Muscle of arm (tissue), 12 donors: ENCODE measurements around the gene NPTX1. TPM values are rescaled to one million over a fixed set of nuclear protein-coding genes. Genes with fewer than 3 reads are reported as not detected.

Source experiments
- DNase-seq: peaks from one replicate; pipeline ENCODE4 v3.0.0-alpha.2; 2013
- polyA plus RNA-seq, 12 donors: library from polyadenylated mRNA; unstranded; fragments of 120-200 nt; gene quantifications; one replicate each; pipeline ENCODE4 v1.2.1, GENCODE V29; 2013; ENCODE audit not compliant: insufficient read length in 12 of 12

Gene NPTX1
- polyA plus RNA-seq, 12 donors, result 0.13 to 0.83 (median 0.22) TPM; not detected in 2

- no peak for DNase-seq
Observed at GRCh38 chr17:80428363-80428762, 48.0 kb downstream of the NPTX1 start.

- no peak for DNase-seq
Observed at GRCh38 chr17:80427366-80428282, 48.8 kb downstream of the NPTX1 start.

- DNase-seq, result peak; percentile 67
Observed at GRCh38 chr17:80426671-80427326, 49.6 kb downstream of the NPTX1 start.

GRCh38 chr17:80425835-80426426 lies 50.5 kb downstream of the NPTX1 start:
- no peak for DNase-seq

- no peak for DNase-seq
Observed at GRCh38 chr17:80424878-80425765, 51.3 kb downstream of the NPTX1 start.

- DNase-seq, result no peak
Observed at GRCh38 chr17:80424261-80424660, 52.1 kb downstream of the NPTX1 start.

GRCh38 chr17:80423536-80424225 lies 52.7 kb downstream of the NPTX1 start:
- DNase-seq, result no peak

- DNase-seq, result no peak
Observed at GRCh38 chr17:80422981-80423380, 53.4 kb downstream of the NPTX1 start.

- no peak for DNase-seq
Observed at GRCh38 chr17:80422276-80422675, 54.1 kb downstream of the NPTX1 start.

- no peak for DNase-seq
Observed at GRCh38 chr17:80421381-80422090, 54.9 kb downstream of the NPTX1 start.

- no peak for DNase-seq
Observed at GRCh38 chr17:80419255-80419654, 57.2 kb downstream of the NPTX1 start.

GRCh38 chr17:80418589-80418988 lies 57.8 kb downstream of the NPTX1 start:
- DNase-seq, result no peak

Other genes starting within 250 kb of the NPTX1 start
- 10 to 100 TPM in 11 of 12 donors, not detected in 1; 27.9 to 64.9 (median 35.8) TPM for gene RNF213, start 215.8 kb downstream of the NPTX1 start, polyA plus RNA-seq
- 10 to 100 TPM in 11 of 12 donors, not detected in 1; 12.5 to 42.6 (median 18.2) TPM for gene ENDOV, start 61.4 kb downstream of the NPTX1 start, polyA plus RNA-seq
- 10 to 100 TPM in 11 of 12 donors, not detected in 1; 16.0 to 34.1 (median 21.6) TPM for gene RPTOR, start 68.2 kb upstream of the NPTX1 start, polyA plus RNA-seq